Lower lobe of right lung (tissue), 2 donors: ENCODE results near the gene CASKIN2. TPM values are rescaled to one million over a fixed set of nuclear protein-coding genes. Genes with fewer than 3 reads are reported as not detected.
"Not testable (repeated sequence)": the region's sequence is repeated elsewhere in the genome, so short reads cannot be mapped to it uniquely, and the experiment has no call there.

Experiments used
- ATAC-seq, 2 donors: fragments of 200-7000 bp; cut with Tn5 transposase; one replicate each; pipeline ENCODE4 v1.9.1; 2020 to 2022; ENCODE audit warnings: mild to moderate bottlenecking in 2 of 2, moderate library complexity in 2 of 2
- DNase-seq: peaks from one replicate; pipeline ENCODE4 v3.0.0-alpha.2; 2020
- H3K27ac ChIP-seq: fragments of 200-600 bp; one replicate; pipeline ENCODE4 v1.8.0; 2022
- H3K27me3 ChIP-seq: fragments of 200-600 bp; one replicate; pipeline ENCODE4 v1.8.0; 2022; ENCODE audit warnings: low read depth
- H3K36me3 ChIP-seq: fragments of 200-600 bp; one replicate; pipeline ENCODE4 v1.8.0; 2022; ENCODE audit warnings: mild to moderate bottlenecking
- H3K4me1 ChIP-seq: fragments of 200-600 bp; one replicate; pipeline ENCODE4 v1.8.0; 2022
- H3K4me3 ChIP-seq: fragments of 200-600 bp; one replicate; pipeline ENCODE4 v1.8.0; 2022; ENCODE audit warnings: mild to moderate bottlenecking
- H3K9me3 ChIP-seq: fragments of 200-600 bp; one replicate; pipeline ENCODE4 v1.8.0; 2022
- CTCF ChIP-seq: fragments of 200-600 bp; IDR thresholded peaks from one replicate; pipeline ENCODE4 v1.8.0; 2022; ENCODE audit warnings: antibody characterized with exemption, mild to moderate bottlenecking
- intact Hi-C: fragments of 100-400 bp; cut with DNase I; formaldehyde crosslinking; loops from one replicate; pipeline ENCODE4 v1.11.0; 2022
- total RNA-seq: library from RNA; stranded (reverse); fragmentation: NEBNext Ultra II Directional; extraction: Animal tissue kit (Norgen Biotek cat#: 25700); gene quantifications from one replicate; pipeline ENCODE4 v1.2.1, GENCODE V29; 2021
- donor health status: DM: no; HTN: yes; CAD: no; lungs with severe emphysema.

The CASKIN2 gene
- total RNA-seq, 1 donor from 2014 or later = 68.8 TPM

- intact Hi-C loops = no loop called here
- peaks cover 7% of the 10 kb centered on the region for H3K36me3 ChIP-seq
- no peak for TF ChIP-seq CTCF
- H3K9me3 ChIP-seq = no peaks in the 10 kb centered on the region
- ATAC-seq = no peak
- H3K27me3 ChIP-seq = no peaks in the 10 kb centered on the region
- H3K27ac ChIP-seq = no peak overlapping the region
- H3K4me1 ChIP-seq = peaks cover 62% of the 10 kb centered on the region
- no peak overlapping the region for H3K4me3 ChIP-seq
- peak; percentile 29 for DNase-seq
Observed at GRCh38 chr17:75485688-75486087, 29.6 kb downstream of the CASKIN2 start.

- TF ChIP-seq CTCF = no peak
- DNase-seq (no peak), ATAC-seq (no peak)
- intact Hi-C loops = no loop called here
- no peak overlapping the region for H3K4me3 ChIP-seq
- peaks cover 50% of the 10 kb centered on the region for H3K4me1 ChIP-seq
- H3K36me3 ChIP-seq = peaks cover 5% of the 10 kb centered on the region
- H3K27me3 ChIP-seq = no peaks in the 10 kb centered on the region
- peak overlapping the region; percentile 47 for H3K27ac ChIP-seq
- no peaks in the 10 kb centered on the region for H3K9me3 ChIP-seq
Observed at GRCh38 chr17:75482098-75482942, 33.0 kb downstream of the CASKIN2 start.

DNA sequence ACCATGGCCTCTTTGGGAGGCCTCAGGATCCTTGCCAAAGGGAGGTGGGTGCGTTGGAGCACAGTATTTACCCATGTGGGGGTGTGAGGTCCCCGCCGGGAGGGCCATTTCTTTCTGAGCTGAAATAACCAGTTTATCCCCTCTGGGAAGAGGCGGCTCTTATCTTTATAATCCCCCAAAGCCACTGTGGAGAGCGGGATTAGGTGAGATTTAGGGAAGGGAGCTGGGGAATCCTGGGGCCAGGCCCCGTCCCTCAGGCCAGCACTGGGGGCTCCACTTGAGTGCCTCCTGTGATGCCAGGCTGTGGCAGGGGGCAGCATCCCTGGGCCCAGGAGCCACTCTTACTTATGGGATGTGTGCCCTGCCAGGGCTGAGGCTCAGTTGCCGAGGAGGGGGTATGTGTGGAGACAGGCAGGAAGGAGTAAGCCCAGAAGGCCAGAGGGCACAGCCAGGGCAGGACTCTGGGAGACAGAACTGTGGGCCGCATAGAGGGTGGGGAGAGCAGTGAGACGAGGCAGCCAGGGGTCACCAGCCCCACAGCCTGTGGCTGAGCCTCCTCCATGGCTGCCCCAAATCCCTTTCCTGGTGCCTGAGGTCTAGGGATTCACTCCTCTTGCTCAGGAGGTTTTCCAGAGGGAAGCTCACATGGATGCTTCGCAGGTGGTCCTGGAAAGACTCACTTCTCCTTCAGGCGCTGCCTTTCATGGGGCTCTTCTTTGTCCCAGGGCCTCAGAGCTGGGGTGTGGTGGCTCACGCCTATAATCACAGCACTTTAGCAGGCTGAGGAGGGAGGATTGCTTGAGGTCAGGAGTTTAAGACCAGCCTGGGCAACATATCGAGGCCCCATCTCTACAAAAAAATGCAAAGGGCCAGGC is 33.9 kb downstream of the CASKIN2 start:
- no peak for DNase-seq
- intact Hi-C loops = no loop called here
- no peak for ATAC-seq
- no peak overlapping the region for H3K4me3 ChIP-seq
- H3K9me3 ChIP-seq = no peaks in the 10 kb centered on the region
- no peaks in the 10 kb centered on the region for H3K27me3 ChIP-seq
- peaks cover 50% of the 10 kb centered on the region for H3K4me1 ChIP-seq
- peaks cover 8% of the 10 kb centered on the region for H3K36me3 ChIP-seq
- no peak for TF ChIP-seq CTCF
- H3K27ac ChIP-seq = no peak overlapping the region

DNA sequence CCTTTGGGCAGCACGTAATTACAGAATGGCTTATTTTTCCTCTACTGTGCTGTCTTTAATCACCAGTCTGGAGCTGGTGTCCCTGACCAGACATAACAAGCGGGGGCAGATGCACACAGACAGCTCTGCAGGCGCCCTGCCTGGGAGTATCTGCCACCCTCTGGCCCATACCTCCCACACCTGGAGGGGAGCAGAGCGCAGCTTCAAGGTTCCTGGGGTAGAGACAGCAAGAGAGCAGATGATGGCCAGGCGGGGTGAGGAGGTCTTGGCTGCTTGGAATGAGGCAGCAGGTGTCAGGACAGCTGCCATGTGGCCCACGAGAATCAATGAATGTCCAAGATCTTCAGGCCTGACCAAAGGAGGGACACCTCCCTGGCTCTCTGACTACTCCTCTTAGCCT is 35.1 kb downstream of the CASKIN2 start:
- Histone ChIP-seq H3K27me3 (no peaks in the 10 kb centered on the region), H3K9me3 (no peaks in the 10 kb centered on the region), H3K27ac (no peak overlapping the region), H3K4me3 (no peak overlapping the region), H3K4me1 (peaks cover 54% of the 10 kb centered on the region), H3K36me3 (peaks cover 4% of the 10 kb centered on the region)
- intact Hi-C loops = no loop called here
- no peak for DNase-seq
- no peak for ATAC-seq
- no peak for TF ChIP-seq CTCF

DNA sequence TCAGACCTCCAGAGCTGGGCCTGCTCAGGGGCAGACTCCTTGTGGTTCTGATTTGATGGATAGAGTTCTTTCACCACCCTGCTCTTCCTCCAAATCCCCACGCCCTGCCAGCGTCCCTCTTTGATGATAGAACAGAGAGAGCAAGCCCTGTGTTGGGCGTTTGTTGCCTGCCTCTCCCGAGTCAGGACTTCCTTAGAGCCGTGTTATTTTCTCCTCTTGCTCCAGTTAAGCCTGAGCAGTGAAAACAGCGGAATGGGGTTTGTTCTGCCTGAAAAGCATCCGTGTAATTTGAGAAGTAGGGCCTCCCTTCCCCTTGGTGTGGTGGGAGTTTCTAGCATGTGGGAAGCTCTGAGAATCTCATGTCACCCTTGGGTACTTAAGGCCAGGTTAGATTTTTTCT is 36.8 kb downstream of the CASKIN2 start:
- Histone ChIP-seq H3K4me1 (peaks cover 60% of the 10 kb centered on the region), H3K36me3 (peaks cover 16% of the 10 kb centered on the region), H3K27me3 (no peaks in the 10 kb centered on the region), H3K27ac (no peak overlapping the region), H3K4me3 (no peak overlapping the region), H3K9me3 (no peaks in the 10 kb centered on the region)
- no peak for TF ChIP-seq CTCF
- intact Hi-C loops = no loop called here
- no peak for ATAC-seq
- DNase-seq = no peak

- H3K36me3 ChIP-seq = peaks cover 26% of the 10 kb centered on the region
- DNase-seq, H3K9me3 ChIP-seq, ATAC-seq, intact Hi-C loops, H3K27me3 ChIP-seq, H3K4me3 ChIP-seq, H3K27ac ChIP-seq: not testable (repeated sequence)
- peaks cover 52% of the 10 kb centered on the region for H3K4me1 ChIP-seq
Observed at GRCh38 chr17:75477490-75477862, 37.9 kb downstream of the CASKIN2 start.
